Transverse colon (tissue), 4 donors: ENCODE measurements around the gene ARID3B.

ENCODE experiments used
- POLR2A ChIP-seq: fragments of 450-650 bp; IDR thresholded peaks from one replicate; pipeline ENCODE4 v1.6.1; 2016; ENCODE audit warnings: antibody characterized with exemption, mild to moderate bottlenecking, moderate library complexity
- POLR2AphosphoS5 ChIP-seq, 3 donors: sonication (generic); formaldehyde crosslinking; IDR thresholded peaks; one replicate each; pipeline ENCODE4 v1.6.1; 2016; ENCODE audit warnings: antibody characterized with exemption in 3 of 3
- TF ChIP-seq, protein P1 (sequence below), 5 experiments: fragments of 200-600 bp in 3 of 5; fragments of 450-650 bp in 2 of 5; sonication (generic) in 3 of 5; IDR thresholded peaks; 1 replicate in 2 of 5; 2 replicates in 3 of 5; pipeline ENCODE4 v1.5.1; 2016 to 2017; ENCODE audit warnings: antibody characterized with exemption in 5 of 5, inconsistent platforms in 3 of 5, mild to moderate bottlenecking in 2 of 5, moderate library complexity in 1 of 5

GRCh38 chr15:74568594-74568993 lies 27.6 kb downstream of the ARID3B start:
- TF ChIP-seq POLR2A (no peak), POLR2AphosphoS5 (IDR thresholded peaks at IDR 0.05) (no peak)
- TF ChIP-seq, protein P1, sequence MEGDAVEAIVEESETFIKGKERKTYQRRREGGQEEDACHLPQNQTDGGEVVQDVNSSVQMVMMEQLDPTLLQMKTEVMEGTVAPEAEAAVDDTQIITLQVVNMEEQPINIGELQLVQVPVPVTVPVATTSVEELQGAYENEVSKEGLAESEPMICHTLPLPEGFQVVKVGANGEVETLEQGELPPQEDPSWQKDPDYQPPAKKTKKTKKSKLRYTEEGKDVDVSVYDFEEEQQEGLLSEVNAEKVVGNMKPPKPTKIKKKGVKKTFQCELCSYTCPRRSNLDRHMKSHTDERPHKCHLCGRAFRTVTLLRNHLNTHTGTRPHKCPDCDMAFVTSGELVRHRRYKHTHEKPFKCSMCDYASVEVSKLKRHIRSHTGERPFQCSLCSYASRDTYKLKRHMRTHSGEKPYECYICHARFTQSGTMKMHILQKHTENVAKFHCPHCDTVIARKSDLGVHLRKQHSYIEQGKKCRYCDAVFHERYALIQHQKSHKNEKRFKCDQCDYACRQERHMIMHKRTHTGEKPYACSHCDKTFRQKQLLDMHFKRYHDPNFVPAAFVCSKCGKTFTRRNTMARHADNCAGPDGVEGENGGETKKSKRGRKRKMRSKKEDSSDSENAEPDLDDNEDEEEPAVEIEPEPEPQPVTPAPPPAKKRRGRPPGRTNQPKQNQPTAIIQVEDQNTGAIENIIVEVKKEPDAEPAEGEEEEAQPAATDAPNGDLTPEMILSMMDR (IDR thresholded peaks at IDR 0.05): no peak
